ENCODE results near the gene DCAF8L1.
"Not testable (repeated sequence)": the region's sequence is repeated elsewhere in the genome, so short reads cannot be mapped to it uniquely, and the experiment has no call there.

Gene DCAF8L1

DNA sequence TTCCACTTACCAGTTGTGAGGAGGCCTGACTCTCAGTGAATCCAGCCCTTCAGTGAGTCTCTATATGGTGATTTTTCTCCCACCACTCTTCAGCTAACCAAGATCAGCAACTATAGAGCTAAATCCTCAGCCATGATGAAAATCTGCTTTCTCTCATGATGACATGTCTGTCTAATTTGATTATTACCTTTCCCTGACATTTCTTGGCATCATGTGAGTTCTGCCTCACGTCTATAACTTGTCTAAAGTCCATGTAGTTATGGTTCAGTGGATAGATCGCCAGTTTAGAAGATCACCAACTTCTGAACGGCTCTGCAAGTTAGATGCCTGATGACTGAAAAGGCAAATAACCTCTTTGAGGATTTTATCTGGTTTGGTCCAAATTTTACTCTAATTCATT lies 14.9 kb upstream of the DCAF8L1 start:
- in situ Hi-C loops (cut with HindIII; ENCODE audit: low sequenced_read_pairs) = no loop called here
- H3K4me3 ChIP-seq (ENCODE audit: low read depth, low read length) = no peak overlapping the region
- no peak for DNase-seq (ENCODE audit: low read depth)
- TF ChIP-seq, protein P1, sequence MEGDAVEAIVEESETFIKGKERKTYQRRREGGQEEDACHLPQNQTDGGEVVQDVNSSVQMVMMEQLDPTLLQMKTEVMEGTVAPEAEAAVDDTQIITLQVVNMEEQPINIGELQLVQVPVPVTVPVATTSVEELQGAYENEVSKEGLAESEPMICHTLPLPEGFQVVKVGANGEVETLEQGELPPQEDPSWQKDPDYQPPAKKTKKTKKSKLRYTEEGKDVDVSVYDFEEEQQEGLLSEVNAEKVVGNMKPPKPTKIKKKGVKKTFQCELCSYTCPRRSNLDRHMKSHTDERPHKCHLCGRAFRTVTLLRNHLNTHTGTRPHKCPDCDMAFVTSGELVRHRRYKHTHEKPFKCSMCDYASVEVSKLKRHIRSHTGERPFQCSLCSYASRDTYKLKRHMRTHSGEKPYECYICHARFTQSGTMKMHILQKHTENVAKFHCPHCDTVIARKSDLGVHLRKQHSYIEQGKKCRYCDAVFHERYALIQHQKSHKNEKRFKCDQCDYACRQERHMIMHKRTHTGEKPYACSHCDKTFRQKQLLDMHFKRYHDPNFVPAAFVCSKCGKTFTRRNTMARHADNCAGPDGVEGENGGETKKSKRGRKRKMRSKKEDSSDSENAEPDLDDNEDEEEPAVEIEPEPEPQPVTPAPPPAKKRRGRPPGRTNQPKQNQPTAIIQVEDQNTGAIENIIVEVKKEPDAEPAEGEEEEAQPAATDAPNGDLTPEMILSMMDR (IDR thresholded peaks at IDR 0.05; ENCODE audit: low read depth, low read length, missing control alignments) = no peak

DNA sequence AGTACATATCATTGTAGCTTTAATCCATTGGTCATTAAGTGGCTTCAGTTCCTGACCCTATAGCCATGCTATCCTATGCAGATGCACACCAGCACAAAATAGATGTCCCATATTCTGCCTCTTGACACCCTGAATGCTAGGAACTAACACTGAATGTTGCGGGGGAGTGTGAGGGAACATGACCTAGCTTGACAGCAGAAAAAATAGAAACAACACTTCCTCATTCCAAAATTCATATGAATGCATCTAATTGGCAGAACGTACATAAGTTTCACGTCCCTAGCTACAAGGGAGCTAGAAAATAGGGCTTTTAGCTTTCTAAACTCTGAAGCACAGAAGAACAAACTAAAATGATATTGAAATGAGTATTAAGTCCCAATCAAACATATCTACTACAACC lies 14.4 kb upstream of the DCAF8L1 start:
- TF ChIP-seq, protein P1 (IDR thresholded peaks at IDR 0.05; ENCODE audit: low read depth, low read length, missing control alignments) = no peak
- in situ Hi-C loops (cut with HindIII; ENCODE audit: low sequenced_read_pairs) = no loop called here
- DNase-seq (ENCODE audit: low read depth) = no peak
- H3K4me3 ChIP-seq (ENCODE audit: low read depth, low read length) = no peak overlapping the region

DNA sequence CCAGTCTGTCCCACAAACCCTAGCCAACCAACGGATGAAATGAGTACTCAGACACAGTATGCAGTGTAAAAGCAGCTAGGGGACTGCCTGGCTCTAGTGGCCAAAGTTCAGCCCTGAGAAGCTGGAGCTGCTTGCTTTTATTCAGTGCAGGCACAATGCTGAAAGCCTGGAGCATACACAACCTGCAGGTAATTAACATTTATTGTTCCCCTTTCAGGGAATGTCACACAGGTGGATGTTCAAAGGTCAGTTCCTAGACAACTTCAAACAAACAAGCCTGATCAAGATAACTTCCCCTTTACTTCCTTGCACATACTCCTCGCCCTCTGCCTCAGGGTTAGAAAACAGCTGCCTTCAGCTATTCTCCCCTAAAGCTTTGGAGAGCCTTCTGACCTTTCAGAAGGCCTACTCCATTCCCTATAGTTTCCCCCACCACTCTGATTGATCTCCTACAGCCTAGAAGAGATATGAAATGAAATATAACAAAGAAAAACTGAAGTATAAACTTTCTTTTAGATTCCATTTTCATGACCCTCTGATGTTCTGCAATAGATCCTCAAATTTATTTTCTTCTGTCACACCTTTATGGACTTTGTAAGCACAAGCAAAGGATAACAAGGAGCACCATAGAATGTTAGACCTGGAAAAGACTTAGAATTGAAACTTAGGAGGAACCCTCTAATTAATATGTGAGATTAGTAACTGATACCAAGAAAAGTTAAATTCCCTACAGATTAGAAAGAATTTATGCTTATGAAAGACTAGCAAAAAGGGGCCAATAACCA lies 6.8 kb upstream of the DCAF8L1 start:
- H3K4me3 ChIP-seq (ENCODE audit: low read depth, low read length) = no peak overlapping the region
- DNase-seq (ENCODE audit: low read depth) = no peak
- in situ Hi-C loops (cut with HindIII; ENCODE audit: low sequenced_read_pairs) = no loop called here
- TF ChIP-seq, protein P1 (IDR thresholded peaks at IDR 0.05; ENCODE audit: low read depth, low read length, missing control alignments) = no peak

DNA sequence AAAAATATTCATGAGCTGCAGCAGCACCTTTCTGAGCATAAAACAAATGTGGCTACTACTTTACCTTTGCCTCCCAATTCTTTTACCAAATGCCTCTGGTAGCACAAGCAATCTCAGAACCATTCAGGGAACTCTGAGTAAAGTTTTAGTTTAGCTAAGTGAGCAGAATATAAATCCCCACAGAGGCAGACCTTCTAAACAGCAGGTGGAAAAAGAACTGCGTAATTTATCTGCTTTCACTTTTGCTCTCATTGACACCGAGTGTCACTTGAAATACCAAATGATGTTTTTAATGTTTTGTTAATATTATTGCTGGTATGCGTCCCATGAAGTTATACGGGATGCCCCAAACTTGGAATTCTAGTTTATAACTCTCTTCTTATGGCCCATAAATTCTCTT lies 4.3 kb downstream of the DCAF8L1 start:
- in situ Hi-C loops (cut with HindIII; ENCODE audit: low sequenced_read_pairs); H3K4me3 ChIP-seq (ENCODE audit: low read depth, low read length); DNase-seq (ENCODE audit: low read depth): not testable (repeated sequence)

DNA sequence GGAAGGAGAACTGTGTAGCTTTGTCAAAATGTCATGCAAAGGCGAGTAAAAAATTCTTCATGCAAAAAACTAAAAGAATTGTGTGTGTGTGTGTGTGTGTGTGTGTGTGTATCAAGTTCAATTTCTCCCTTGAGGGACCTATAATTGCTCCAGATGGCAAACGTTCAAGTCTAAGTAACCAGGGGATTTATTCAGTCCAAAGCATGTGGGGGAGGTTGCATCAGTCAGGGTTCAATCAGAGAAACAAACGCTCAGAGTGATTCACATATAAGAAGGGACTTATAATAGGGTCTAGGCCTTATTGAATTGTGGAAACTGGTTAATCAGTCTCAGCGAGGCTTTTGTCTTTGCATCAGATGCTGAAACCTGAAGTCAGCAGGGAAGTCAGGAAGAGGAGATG lies 5.0 kb downstream of the DCAF8L1 start:
- in situ Hi-C loops (cut with HindIII; ENCODE audit: low sequenced_read_pairs) = no loop called here
- TF ChIP-seq, protein P1 (IDR thresholded peaks at IDR 0.05; ENCODE audit: low read depth, low read length, missing control alignments) = no peak
- no peak overlapping the region for H3K4me3 ChIP-seq (ENCODE audit: low read depth, low read length)
- DNase-seq (ENCODE audit: low read depth) = no peak

DNA sequence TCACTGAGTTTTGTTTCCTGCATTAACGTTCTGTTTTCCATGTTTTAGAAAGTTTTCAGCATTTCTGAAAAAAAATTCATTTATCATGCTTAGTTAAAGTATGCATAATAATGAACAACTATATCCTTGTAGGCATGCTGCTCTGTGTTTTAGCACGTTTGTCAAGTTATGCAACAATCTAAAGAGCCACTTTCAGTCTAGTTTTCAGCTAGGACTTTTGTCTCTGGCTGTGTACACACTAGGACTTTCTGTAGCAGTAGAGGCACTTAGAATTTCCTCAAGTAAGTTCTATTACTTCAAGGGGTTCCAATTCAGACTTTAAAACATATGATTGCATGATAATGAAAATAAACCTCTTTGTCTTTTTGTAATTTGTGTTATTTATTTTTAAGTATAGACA lies 12.4 kb downstream of the DCAF8L1 start:
- TF ChIP-seq, protein P1 (IDR thresholded peaks at IDR 0.05; ENCODE audit: low read depth, low read length, missing control alignments) = no peak
- DNase-seq (ENCODE audit: low read depth) = no peak
- in situ Hi-C loops (cut with HindIII; ENCODE audit: low sequenced_read_pairs) = no loop called here
- no peak overlapping the region for H3K4me3 ChIP-seq (ENCODE audit: low read depth, low read length)

DNA sequence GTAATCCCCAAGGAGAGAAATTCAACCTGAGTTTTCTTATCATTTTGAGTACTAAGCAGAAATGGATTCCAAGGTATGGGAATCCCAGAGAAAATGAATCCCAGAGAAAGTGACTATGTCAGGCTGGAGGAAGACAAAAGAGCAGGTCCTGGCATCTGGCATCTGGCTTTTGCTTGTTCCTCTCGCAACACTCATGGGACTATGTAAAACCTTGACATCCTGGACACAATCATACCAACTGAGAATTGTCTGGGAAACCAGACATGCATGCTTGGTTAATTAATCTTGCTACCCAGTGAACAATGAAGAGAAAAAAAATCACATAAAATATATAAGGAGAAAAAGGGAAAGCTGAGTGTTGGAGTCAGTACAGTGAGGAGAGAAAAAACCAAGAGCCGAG lies 12.9 kb downstream of the DCAF8L1 start:
- no peak for DNase-seq (ENCODE audit: low read depth)
- H3K4me3 ChIP-seq (ENCODE audit: low read depth, low read length) = no peak overlapping the region
- TF ChIP-seq, protein P1 (IDR thresholded peaks at IDR 0.05; ENCODE audit: low read depth, low read length, missing control alignments) = no peak
- in situ Hi-C loops (cut with HindIII; ENCODE audit: low sequenced_read_pairs) = no loop called here
